ENCODE measurements around the gene CDK1. TPM values are rescaled to one million over a fixed set of nuclear protein-coding genes. Genes with fewer than 3 reads are reported as not detected.

CDK1 gene
- total and polyA plus RNA-seq, 10 of the 15 experiments (the other 5 are each of a cell fraction or from before 2014, with no cell fraction given) = 81.5 to 361 (median 133) TPM

DNA sequence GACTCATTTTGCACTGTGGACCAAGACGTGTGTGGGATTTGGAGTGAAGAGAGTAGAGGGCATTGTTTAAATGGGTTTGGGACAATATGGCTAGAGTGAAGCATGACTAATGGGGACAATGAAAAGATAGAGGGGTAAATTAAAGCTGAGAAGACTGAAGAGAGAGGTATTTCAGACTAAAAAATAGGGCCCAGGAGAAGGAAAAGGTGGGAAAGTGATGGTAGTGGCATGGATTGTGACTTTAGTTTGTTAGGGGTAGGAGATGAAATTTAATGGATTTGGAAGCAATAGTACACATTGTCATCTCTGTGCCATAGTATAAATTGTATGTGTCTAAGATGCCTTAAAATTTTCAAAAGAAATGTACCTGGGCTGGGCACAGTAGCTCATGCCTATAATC lies 18.2 kb downstream of the CDK1 start:
- Histone ChIP-seq H3K4me1 (ENCODE audit: control insufficient read depth, insufficient read depth, low read length) (no peaks in the 10 kb centered on the region), H3K9ac (ENCODE audit: control insufficient read depth, insufficient read depth, low read length) (no peak overlapping the region), H3K27me3 (replicated peaks in 1 of 2; ENCODE audit: control insufficient read depth in 2 of 2, insufficient read depth in 2 of 2, low read length in 1 of 2) (no peaks in the 10 kb centered on the region), H3K27ac (ENCODE audit: control insufficient read depth, insufficient read depth) (no peak overlapping the region), H4K20me1 (ENCODE audit: control insufficient read depth, insufficient read depth) (no peaks in the 10 kb centered on the region), H3K36me3 (ENCODE audit: control insufficient read depth in 2 of 2, insufficient read depth in 2 of 2, low read length in 1 of 2) (peaks cover 1 to 3% of the 10 kb centered on the region in 2 experiments; a peak in 3 of 4 replicates), H3K4me3 (no peak overlapping the region), H3K79me2 (ENCODE audit: control insufficient read depth, insufficient read depth, low read length) (peaks cover 11% of the 10 kb centered on the region), H2AFZ (ENCODE audit: control insufficient read depth, low read depth, low read length) (no peak overlapping the region), H3K9me3 (replicated peaks; ENCODE audit: control insufficient read depth, insufficient read depth, low read length) (no peaks in the 10 kb centered on the region), H3K4me2 (ENCODE audit: control insufficient read depth, insufficient read depth) (no peak overlapping the region)
- no peak for FAIRE-seq
- no TSS peak for BruUV-seq (replicated peaks)
- WGBS (ENCODE audit: insufficient coverage, insufficient replicate concordance, low lambda C conversion rate, missing lambda C conversion rate) = 92% methylated on average over 1 of the region's 1 CpG
- no peak for TF ChIP-seq ZNF384 (IDR thresholded peaks at IDR 0.05; ENCODE audit: borderline replicate concordance, low read depth, low read length)
- TF ChIP-seq POLR2A (IDR thresholded peaks at IDR 0.05; ENCODE audit: low read depth, low read length) = no peak
- TF ChIP-seq POLR2AphosphoS2 (IDR thresholded peaks at IDR 0.05; ENCODE audit: low read depth, low read length) = no peak
- no peak for TF ChIP-seq YY1 (IDR thresholded peaks at IDR 0.05; ENCODE audit: low read depth, low read length)
- no peak for TF ChIP-seq HDGF (IDR thresholded peaks at IDR 0.05)
- no peak for TF ChIP-seq CBX3 (IDR thresholded peaks at IDR 0.05; ENCODE audit: borderline replicate concordance, low read depth)
- TF ChIP-seq ETV6 (conservative IDR thresholded peaks at IDR 0.05 in 1 of 2, IDR thresholded peaks at IDR 0.05 in 1 of 2; ENCODE audit: borderline replicate concordance in 1 of 2, low read depth in 1 of 2) = no peak
- TF ChIP-seq NFYA (IDR thresholded peaks at IDR 0.05; ENCODE audit: borderline replicate concordance, low read depth, low read length) = no peak
- TF ChIP-seq ATF2 (IDR thresholded peaks at IDR 0.05; ENCODE audit: low read length) = no peak
- no peak for TF ChIP-seq HCFC1 (IDR thresholded peaks at IDR 0.05; ENCODE audit: low read length)
- RAD21 ChIA-PET (ENCODE audit: unreplicated experiment) = no interaction called here
- POLR2A ChIA-PET = no interaction called here
- no peak for ATAC-seq
- DNase-seq (ENCODE audit: low read depth, low spot score) = no peak
- CTCF ChIA-PET = interaction anchor here (0.8 to 3.1 kb wide), 5 partner anchors 10 to 28 kb away, joined by 3 to 10 read pairs (median 4); no protein-coding TSS in a partner anchor
- SMC1A ChIA-PET (ENCODE audit: uncharacterized antibody, unreplicated experiment) = interaction anchor here (1.0 to 7.0 kb wide), 2 partner anchors 12 to 24 kb away, joined by 3 to 43 read pairs; no protein-coding TSS in a partner anchor
- intact Hi-C loops (cut with micrococcal nuclease; ENCODE audit: unreplicated experiment) = no loop called here
- in situ Hi-C loops (cut with MboI) = no loop called here

Data from GM12878 (cell line).